Measurements from ENCODE around the gene DYDC2.
"Not testable (repeated sequence)": the region's sequence is repeated elsewhere in the genome, so short reads cannot be mapped to it uniquely, and the experiment has no call there.

Gene DYDC2, protein sequence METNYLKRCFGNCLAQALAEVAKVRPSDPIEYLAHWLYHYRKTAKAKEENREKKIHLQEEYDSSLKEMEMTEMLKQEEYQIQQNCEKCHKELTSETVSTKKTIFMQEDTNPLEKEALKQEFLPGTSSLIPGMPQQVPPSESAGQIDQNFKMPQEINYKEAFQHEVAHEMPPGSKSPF

DNA sequence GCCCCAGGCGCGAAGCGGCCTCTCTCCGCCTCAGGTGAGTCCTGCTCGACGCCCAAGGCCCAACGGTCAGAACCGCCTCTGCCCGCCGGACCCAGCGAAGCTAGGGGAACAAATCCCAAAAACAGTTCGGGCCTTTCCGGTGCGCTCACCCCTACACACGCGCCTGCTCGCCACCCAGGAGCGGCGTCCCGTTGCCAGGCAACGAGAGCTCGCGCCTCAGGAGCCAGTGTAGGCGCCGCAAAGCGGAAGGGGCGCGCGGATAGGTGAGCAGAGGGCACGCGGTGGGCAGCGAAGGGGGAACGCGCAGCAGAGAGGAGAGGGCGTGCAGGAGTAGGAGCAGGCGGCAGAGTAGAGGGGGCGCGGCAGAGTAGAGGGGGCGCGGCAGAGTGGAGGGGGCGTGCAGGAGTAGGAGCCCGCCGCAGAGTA lies at the start of gene DYDC2, which contains the start of gene DYDC1:
Gene DYDC2, plus strand, starts transcription at position 219 of the 426 bp plus-strand sequence. CDS start 5,663 bp downstream, outside the sequence.
Gene DYDC1, minus strand, starts transcription at position 193 of the 426 bp plus-strand sequence. CDS start 4,154 bp downstream, outside the sequence.
- no peak for DNase-seq (ENCODE audit: low read depth, low spot score)
- H3K27ac ChIP-seq: no peak within 1 kb of the TSS

DNA sequence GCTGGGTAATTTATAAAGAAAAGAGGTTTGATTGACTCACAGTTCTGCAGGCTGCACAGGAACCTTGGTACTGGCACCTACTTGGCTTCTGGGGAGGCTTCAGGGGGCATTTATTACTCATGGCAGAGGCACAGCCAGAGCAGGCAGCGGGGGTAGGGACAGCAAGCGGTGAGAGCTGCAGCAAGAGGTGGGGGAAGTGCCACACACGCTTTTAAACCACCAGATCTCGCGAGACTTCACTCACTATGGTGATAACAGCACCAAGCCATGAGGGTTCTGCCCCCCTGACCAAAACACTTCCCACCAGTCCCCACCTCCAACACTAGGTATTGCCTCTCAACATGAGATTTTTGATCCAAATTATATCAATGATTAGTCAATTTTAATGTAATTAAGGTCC lies 43.1 kb upstream of the DYDC2 start:
- H3K27ac ChIP-seq: no peak overlapping the region
- DNase-seq (ENCODE audit: low read depth, low spot score): no peak

DNA sequence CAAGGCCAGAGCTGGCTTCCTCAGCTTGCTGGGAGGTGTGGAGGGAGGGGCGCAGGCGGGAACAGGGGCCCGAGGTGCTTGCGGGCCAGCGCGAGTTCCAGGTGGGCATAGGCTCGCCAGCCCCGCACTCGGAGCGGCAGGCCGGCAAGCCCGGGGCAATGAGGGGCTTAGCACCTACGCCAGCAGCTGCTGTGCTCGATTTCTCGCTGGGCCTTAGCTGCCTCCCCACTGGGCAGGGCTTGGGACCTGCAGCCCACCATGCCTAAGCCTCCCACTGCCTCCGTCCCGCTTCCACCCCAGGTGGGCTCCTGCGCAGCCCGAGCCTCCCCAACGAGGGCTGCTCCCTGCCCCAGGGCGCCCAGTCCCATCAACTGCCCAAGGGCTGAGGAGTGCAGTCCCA lies 41.2 kb upstream of the DYDC2 start:
- no peak overlapping the region for H3K27ac ChIP-seq
- no peak for DNase-seq (ENCODE audit: low read depth, low spot score)

DNA sequence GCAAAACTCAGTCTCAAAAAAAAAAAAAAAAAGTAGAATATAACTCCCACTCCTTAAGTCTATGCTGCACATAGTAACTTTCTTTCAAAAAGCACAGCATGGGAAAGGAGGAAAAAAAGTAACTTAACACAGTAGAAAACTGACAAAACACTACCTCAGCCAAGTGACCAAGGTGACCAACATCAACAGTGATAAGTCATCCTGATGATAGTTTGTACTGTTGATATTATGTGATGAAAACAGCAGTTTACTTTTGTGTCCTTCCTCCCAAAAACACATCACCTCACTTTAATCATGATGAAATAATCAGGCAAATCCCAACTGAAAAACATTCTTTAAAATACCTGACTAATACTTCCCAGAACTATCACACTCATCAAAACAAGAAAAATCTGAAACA lies 37.8 kb upstream of the DYDC2 start:
- no peak overlapping the region for H3K27ac ChIP-seq
- DNase-seq (ENCODE audit: low read depth, low spot score): no peak

DNA sequence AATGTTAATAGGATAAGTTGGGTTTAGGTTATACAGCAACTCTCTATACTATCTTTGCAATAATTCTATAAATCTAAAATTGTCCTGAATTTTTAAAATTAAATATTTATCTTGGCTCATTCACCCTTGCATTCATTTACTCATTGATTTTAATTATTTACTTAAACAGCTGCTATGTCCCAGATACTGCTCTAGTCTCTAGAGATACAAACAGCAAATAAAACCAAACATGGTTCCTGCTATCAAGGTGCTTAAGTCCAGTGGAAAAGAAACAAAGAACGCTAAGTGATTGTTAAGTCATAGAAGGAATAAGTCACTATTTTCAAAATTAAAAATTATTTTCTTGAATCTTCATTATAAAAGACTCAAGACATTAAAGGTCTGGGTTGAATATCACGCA lies 37.3 kb upstream of the DYDC2 start:
- no peak overlapping the region for H3K27ac ChIP-seq

DNA sequence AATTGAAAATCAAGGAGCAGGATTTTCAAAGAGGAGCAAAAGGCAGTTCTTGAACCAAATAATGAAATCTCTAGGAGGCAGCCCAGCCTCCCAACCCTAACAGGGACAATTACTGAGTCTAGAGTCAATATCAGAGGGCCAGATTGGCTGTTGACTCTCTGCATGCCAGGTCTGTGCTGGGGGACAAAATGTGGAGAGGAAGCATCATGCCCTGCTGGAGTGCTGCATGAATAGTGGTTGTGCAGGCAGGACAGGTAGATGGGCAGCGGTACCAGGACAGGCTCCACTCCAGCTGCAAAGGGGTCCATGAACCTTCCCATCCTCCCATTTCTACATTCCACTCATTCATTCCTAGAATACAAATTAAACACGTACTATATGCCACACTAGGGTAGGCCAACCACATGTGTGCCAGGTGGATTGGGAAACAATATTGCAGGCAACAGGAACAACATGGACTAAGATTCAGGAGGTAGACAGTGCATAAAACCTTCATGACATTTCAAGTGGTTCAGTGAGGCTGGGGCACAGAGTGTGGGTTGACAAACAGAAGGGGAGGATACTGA lies 36.8 kb upstream of the DYDC2 start:
- no peak overlapping the region for H3K27ac ChIP-seq
- no peak for DNase-seq (ENCODE audit: low read depth, low spot score)

More for the DNA sequence above, 37.3 kb upstream of the DYDC2 start:
- DNase-seq (ENCODE audit: low read depth, low spot score): no peak

DNA sequence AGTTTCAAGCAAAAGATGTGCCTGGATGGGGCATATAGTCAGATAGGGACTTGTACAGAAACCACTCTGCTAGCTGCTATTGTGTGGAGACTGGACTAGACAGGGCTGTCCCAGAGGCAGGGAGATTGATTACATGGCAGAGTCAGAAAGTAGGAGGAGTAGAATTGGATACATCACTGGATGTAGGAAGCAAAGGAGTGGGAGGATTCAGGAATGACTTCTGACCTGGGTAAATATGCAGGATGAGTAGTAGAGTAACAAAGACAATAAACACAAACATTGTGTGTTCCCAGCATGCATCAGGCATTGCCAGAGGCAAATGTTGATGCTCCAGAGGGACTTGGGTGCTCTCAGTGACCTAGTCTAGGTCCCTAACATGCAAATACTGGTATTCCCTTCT lies 36.2 kb upstream of the DYDC2 start:
- DNase-seq (ENCODE audit: low read depth, low spot score): no peak
- no peak overlapping the region for H3K27ac ChIP-seq

DNA sequence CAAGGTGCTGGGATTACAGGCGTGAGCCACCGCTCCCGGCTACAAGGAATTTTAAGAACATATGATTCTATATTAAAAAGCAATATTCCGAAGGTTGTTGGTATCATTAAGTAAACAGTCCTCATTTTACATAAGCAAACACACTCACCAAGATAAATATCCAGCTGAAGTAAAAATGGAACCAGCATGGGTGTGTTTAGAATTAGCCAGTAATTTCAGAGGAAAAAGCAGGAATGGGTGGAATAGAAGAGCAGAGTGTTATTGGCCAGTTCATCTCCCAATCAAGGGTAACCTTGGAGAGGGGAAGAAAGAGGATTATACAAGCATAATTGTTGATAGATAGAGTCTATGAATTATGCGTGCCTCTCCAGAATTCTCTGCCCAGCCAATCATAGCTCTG lies 35.4 kb upstream of the DYDC2 start:
- H3K27ac ChIP-seq: no peak overlapping the region
- DNase-seq (ENCODE audit: low read depth, low spot score): no peak

DNA sequence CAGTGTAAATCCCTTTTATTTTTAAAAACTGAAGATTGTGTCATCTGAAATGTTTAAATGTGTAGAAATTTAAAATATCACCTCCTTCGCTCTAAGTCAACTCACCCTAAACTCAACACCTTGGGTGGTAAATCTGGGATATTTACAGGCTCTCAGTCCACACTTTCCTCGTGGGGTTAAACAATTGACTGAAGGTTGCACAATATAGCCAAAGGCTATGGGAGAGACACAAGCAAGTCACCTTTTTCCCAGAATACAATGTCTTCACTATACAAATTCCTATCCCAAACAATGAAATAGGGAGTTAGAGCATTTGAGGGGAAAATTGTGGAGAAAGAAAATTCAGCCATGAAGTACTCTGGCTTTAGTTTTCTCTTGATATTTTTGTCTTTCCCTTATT lies 34.4 kb upstream of the DYDC2 start:
- H3K27ac ChIP-seq: no peak overlapping the region
- no peak for DNase-seq (ENCODE audit: low read depth, low spot score)

DNA sequence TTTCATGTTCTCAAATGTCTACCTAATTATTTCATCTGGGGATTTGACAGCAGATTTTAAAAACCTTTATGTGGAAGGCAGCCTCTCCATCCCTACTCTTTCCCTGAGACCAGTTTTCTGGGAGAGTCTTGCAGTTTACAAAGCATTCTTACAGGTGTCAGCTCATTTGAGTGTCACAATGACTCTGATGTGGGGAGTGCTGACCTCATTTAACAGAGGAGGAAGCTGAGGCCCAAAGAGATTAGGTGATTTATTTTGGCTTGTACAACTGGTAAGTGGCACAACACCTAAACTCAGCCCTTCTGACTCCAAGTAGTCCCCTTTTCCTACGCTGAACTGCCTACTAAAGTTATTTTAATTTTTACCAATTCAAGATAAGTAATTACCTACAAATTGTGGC lies 33.9 kb upstream of the DYDC2 start:
- H3K27ac ChIP-seq: no peak overlapping the region
- no peak for DNase-seq (ENCODE audit: low read depth, low spot score)

DNA sequence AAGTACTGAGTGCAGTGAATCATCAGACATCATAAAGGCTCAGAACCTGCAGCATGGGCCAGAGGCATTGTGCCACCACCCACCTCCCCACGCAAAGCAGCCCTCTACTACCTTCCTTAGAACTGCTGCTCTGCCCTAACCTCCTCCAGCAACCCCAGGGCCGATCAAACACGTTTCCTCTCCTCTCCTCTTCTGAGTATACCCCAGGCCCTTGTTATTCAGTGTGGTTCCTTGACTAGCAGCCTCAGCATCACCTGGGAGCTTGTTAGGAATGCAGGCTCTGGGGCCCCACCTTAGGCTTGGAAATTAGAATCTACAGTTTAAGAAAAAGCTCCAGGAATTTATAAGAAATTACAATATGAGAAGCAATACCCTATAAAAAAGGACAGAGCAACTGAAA lies 33.3 kb upstream of the DYDC2 start:
- no peak overlapping the region for H3K27ac ChIP-seq
- DNase-seq (ENCODE audit: low read depth, low spot score): no peak

DNA sequence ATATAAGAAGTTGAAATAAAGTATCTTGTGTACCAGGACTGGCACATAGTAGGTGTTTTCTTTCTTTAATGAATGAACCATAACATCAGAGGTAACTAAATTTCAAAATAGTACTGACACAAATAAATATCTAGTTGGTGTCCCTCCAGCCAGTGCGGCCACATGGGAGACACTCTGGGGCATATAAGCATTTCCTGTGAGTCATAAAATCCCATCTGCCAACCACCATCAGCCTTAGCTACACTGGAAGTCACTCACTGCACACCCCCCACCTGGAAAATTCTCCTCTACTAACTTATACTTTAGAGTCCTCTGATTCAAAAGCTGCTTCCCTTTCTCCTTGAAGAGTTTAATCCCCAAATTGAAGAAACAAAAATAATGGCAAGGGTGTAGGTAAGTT lies 32.5 kb upstream of the DYDC2 start:
- H3K27ac ChIP-seq: no peak overlapping the region
- DNase-seq (ENCODE audit: low read depth, low spot score): no peak

DNA sequence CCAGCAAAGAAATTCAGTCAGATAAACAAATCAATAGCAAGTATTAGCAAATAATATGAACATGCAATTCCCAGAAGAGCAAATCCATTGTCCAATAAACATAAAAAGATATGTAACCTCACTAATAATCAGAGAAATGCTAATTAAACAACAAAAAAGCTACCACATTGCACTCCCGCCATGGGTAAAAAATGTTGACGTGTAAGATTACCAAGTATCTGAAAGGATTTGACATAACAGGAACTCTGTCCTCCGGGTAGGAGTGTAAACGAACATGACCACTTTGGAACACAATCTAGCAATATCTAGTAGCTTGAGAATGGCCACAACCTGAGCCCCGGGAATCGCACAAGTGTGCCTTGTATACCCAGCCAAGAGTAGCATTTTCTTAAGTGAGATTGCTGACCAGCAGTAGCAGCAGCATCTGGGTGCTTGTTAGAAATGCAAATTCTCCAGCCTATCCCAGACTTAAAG lies 31.7 kb upstream of the DYDC2 start:
- no peak for DNase-seq (ENCODE audit: low read depth, low spot score)
- no peak overlapping the region for H3K27ac ChIP-seq

DNA sequence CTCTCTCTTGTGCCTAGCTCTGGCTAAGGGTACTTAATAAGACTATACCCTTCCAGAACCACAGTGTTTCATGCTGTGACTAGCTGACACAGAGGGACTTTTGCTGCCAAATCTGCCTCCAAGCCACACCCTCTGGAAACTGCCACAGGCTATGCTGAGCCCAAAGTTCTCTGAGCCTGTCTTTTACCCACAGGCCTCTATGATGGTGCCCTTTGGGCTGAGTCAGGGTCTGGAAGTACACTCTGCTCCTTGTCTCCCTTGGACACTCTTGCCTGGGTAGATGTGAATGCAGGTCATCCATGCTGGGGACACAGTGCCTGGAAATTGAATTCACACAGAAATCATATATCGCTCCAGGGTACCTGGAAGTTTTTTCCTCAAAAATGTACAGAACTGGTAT lies 22.6 kb upstream of the DYDC2 start:
- no peak overlapping the region for H3K27ac ChIP-seq
- no peak for DNase-seq (ENCODE audit: low read depth, low spot score)

DNA sequence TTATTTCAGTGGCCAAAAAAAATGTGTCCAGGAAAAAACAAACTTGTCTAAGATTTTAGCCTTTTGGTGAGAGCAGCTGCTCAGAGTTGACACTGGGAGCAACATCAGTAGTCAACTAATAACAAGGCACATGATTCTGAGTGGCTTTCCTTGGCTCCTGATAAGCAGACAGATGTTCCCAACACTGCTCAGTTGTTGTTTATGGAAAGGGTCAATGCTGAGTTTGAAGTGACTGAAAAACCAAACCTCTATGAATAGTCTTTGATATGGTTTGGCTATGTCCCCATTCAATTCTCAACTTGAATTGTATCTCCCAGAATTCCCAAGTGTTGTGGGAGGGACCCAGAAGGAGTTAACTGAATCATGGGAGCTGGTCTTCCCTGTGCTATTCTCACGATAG lies 12.3 kb upstream of the DYDC2 start:
- DNase-seq (ENCODE audit: low read depth, low spot score): no peak

DNA sequence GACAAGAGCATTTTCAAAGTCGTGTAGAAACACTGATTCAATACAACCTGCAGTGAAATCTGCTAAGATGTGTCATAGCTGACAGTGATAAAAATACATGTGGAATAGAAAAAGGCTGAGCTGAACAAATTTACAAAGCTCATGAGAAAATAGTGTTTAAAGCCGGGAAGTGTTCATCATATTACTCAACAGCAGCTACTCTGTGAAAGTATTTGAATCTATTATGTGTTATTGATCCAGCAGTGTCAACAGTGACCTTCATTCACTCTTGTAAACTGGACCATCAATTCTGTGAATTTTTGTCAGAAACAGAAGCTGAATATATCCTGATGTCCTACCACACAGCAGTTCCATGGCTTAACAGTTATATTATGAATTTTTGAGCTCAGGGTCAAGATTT lies 11.7 kb upstream of the DYDC2 start:
- no peak for DNase-seq (ENCODE audit: low read depth, low spot score)
- no peak overlapping the region for H3K27ac ChIP-seq

More for the DNA sequence above, 12.3 kb upstream of the DYDC2 start:
- H3K27ac ChIP-seq: no peak overlapping the region

DNA sequence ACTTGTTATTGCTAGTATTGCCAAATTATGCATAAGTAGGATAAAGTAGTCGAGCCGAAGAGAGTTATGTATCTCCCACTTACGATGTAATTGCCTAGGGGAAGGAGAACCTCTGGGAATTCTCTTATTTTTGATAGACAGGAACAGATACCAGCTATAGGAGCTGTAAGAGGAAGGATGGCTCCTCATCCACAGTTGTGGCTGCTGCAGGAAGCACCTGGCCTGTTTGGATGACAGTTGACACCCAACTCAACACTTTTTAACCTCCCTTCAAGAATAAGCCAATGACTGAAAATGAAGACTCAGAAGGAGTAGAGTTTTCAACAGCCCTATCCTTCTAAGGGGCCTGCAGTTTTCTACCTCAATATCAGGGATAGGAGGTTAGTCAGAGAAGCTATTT lies 6.3 kb upstream of the DYDC2 start:
- no peak overlapping the region for H3K27ac ChIP-seq
- DNase-seq (ENCODE audit: low read depth, low spot score): no peak

DNA sequence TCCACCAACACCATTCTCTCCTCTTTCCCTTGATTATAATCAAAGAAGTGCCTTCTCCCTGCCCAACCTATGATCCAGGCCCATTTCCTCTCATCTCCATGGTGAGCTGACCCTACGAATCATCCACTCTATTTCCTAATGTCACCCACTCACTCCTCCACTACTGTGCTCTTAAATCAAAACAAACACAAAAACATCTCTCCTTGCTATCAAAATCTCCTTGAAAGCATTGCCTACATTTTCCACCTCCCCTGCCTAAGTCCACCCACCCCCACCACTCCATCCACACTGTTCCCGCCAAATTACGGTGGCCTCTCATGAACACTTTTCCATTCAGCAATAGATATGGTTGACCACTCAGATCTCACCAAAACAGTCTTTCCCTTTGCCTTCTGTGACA lies 5.4 kb upstream of the DYDC2 start:
- DNase-seq (ENCODE audit: low read depth, low spot score): no peak
- H3K27ac ChIP-seq: no peak overlapping the region

DNA sequence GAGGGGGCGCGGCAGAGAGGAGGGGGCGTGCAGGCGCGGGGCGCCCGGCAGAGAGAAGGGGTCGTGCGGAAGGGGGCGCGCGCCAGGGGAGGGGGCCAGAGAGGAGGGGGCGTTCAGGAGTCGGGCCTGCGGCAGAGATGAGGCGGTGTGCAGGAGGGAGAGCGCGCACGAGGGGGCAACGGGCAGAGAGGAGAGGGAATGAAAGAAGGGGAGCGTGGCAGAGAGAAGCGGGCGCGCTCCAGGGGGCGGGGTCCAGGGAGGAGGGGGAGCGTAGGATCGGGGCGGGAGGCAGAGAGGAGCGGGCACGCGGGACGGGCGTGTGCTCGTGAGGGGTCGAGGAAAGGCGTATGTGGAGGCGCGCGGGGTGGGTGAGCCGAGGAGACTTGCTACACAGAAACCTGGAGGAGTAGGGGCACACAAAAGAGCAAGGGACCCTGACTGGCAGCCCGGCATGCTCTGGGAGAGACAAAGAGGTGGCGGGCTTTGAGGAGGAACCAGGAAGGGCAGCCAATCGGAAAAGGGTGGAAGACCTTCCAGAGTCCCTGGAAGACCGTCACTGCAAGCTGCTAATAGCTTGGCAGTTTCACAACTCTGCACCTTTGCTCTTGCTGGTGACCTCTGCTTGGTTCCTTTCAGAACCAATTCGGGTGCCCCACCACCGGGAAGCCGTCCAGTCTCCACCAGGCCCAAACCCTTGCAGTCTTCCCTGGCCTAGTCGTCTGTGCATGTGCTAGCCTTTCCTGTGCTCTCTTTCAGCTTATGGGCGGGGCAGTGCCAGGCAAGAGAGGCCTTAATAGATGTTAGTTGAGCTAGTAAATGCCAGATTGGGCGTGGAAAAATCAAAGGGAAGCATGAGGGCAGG lies 639 bp downstream of the DYDC2 start:
- no peak for DNase-seq (ENCODE audit: low read depth, low spot score)
- no peak overlapping the region for H3K27ac ChIP-seq

DNA sequence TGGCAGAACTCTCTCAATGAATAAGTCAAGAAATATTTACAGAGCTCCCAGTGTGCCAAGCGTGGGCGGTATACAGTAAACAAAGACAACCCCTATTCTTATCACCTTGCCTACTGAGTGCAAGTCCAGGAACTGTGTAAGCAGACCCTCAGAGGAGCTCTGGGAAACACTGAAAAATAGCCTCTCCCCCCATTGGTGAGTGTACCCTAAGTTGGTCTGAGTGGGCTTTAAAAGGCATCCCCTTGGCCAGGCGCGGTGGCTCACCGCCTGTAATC lies 1.2 kb downstream of the DYDC2 start:
- no peak overlapping the region for H3K27ac ChIP-seq
- no peak for DNase-seq (ENCODE audit: low read depth, low spot score)

DNA sequence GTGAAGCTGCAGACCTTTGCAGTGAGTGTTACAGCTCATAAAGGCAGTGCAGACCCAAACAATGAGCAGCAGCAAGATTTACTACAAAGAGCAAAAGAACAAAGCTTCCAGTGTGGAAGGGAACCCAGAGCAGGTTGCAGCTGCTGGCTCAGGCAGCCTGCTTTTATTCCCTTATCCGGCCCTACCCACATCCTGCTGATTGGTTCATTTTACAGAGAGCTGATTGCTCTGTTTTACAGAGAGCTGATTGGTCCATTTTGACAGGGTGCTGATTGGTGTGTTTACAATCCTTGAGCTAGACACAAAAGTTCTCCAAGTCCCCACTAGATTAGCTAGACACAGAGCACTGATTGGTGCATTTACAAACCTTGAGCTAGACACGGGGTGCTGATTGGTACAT lies 2.3 kb downstream of the DYDC2 start:
- not testable (repeated sequence) for DNase-seq (ENCODE audit: low read depth, low spot score); H3K27ac ChIP-seq

DNA sequence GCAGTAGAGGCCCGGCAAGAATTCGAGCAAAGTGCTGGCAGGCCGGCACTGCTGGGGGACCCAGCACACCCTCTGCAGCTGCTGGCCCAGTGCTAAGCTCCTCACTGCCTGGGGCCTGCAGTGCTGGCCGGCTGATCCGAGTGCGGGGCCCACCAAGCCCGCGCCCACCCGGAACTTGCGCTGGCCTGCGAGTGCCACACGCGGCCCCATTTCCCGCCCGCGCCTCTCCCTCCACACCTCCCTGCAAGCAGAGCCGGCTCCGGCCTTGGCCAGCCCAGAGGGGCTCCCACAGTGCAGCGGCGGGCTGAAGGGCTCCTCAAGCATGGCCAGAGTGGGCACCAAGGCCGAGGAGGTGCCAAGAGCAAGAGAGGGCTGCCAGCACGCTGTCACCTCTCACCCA lies 3.1 kb downstream of the DYDC2 start:
- H3K27ac ChIP-seq: no peak overlapping the region
- no peak for DNase-seq (ENCODE audit: low read depth, low spot score)
